Urinary bladder (tissue), 4 donors: ENCODE results near the gene BHLHE23. TPM values are rescaled to one million over a fixed set of nuclear protein-coding genes. Genes with fewer than 3 reads are reported as not detected.
A peak's percentile ranks its signal among the peaks of the same experiment; 100 is the strongest.

ENCODE experiments used
- DNase-seq: peaks from one replicate; pipeline ENCODE4 v3.0.0-alpha.2; 2015; ENCODE audit errors: extremely low spot score
- H3K27ac ChIP-seq: one replicate; pipeline ENCODE4 v1.5.1; 2013; ENCODE audit warnings: low read depth, mild to moderate bottlenecking, moderate library complexity
- H3K36me3 ChIP-seq: one replicate; pipeline ENCODE4 v1.6.1; 2013; ENCODE audit warnings: mild to moderate bottlenecking, moderate library complexity; ENCODE audit not compliant: insufficient read depth
- H3K4me1 ChIP-seq: one replicate; pipeline ENCODE4 v1.6.1; 2013; ENCODE audit warnings: mild to moderate bottlenecking, moderate library complexity; ENCODE audit not compliant: insufficient read depth
- H3K4me3 ChIP-seq: one replicate; pipeline ENCODE4 v1.5.1; 2013; ENCODE audit warnings: low read depth, low read length
- WGBS: extraction: QIAGEN DNeasy Blood & Tissue Kit; methylation state at CpG from one replicate; pipeline ENCODE4 v1.1.7; 2013; 5-methylcytosine and 5-hydroxymethylcytosine counted together
- polyA plus RNA-seq: library from polyadenylated mRNA; stranded (reverse); fragments of 200-250 nt; gene quantifications from one replicate; pipeline ENCODE4 v1.2.3, GENCODE V29; 2013
- total RNA-seq: library from RNA; depleted of rRNA; stranded (reverse); fragments of >200 nt; gene quantifications from one replicate; pipeline ENCODE4 v1.2.3, GENCODE V29; 2014
- donor health status: healthy with polysubstance abuse.
- donor health status: healthy.

The BHLHE23 gene
- total and polyA plus RNA-seq, 2 donors, result 0.26 TPM; not detected in 1

DNA sequence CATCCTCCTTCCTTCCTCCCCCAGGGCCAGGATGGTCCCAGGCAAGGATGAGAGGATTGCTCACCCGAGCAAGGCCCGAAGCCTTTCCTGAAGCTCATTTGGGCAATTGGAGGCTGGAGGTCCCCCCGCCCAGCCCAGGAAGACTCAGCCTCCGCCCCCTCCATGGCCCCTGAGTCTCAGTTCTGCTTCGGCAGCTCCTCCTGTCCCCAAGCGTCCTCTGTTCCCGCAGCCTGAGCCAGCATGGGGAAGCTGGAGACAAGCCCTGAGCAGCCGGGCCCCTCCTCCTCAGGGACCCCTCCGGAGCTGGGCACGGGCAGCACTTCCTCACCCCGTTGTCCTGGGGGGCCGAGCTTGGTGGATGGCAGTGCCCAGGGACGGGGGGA, 28.2 kb downstream of the BHLHE23 start:
- no peak overlapping the region for H3K27ac ChIP-seq
- 52% methylated on average over 13 of the region's 13 CpGs for WGBS
- no peaks in the 10 kb centered on the region for H3K4me1 ChIP-seq
- no peak overlapping the region for H3K4me3 ChIP-seq
- H3K36me3 ChIP-seq, result no peaks in the 10 kb centered on the region
- no peak for DNase-seq

DNA sequence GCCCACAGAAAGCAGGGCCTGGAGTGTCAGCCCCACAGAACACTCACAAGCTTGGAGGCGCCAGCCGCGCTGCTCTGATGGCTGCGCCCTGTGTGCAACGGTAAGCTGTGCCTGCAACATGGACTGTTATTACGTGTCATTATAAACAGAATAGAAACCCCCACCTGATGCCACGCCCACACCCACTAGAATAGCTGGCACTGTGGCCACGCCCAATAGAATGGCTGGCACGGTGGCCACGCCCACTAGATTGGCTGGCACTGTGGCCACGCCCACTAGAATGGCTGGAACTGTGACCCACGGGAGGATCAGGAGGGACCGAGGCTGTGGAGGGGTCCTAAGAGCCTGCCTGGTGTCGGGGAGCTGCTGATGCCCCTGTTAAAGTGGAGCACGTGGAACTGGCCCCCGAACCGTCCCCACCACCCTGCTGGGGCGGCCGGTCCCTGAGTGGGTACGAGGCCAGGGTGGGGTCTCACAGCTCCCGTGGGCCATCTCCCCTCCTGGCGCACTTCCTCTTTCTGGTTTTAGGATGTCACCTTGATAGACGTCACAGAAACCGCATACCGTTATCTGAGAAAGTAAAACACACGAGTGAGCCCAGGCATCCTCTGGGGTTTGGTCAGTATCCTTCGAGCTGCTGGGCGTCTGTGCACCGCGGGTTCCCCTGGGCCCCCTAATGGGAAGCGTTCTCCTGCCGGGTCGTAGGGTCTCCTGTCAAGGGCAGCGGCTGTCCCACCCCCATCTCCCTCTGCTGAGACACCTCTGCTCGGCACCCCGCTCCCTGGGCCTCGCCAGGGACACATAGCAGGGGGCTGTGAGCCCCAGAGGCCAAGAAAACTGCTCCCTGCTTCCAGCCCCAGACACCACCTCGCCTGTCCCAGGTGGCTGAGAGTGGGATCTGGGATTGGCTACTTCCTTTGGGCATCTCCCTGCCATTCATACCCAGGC, 28.9 kb downstream of the BHLHE23 start:
- WGBS, result 63% methylated on average over 38 of the region's 38 CpGs
- no peaks in the 10 kb centered on the region for H3K36me3 ChIP-seq
- H3K4me1 ChIP-seq, result no peaks in the 10 kb centered on the region
- DNase-seq, result no peak
- no peak overlapping the region for H3K27ac ChIP-seq
- H3K4me3 ChIP-seq, result no peak overlapping the region

DNA sequence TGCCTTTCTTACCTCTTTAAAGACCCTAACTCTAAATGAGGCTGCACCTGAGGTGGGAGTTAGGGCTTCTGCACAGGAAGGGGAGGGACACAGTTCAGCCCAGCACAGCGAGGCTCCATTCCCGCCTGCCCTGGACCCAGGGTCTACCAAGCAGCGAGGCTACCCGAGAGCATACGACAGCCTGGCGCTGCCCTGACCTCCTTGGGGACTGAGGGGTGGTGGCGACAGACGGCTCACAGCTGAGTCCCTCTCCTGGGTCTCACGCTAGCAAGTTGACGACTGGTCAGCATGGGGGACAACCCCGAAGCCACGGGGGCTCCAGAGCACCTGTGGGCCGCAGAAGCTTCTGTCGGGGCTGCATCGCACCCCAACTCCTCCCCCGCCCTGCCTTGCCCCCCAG, 29.9 kb downstream of the BHLHE23 start:
- H3K4me3 ChIP-seq, result no peak overlapping the region
- WGBS, result 77% methylated on average over 16 of the region's 16 CpGs
- no peaks in the 10 kb centered on the region for H3K36me3 ChIP-seq
- no peak overlapping the region for H3K27ac ChIP-seq
- H3K4me1 ChIP-seq, result no peaks in the 10 kb centered on the region
- DNase-seq, result no peak

DNA sequence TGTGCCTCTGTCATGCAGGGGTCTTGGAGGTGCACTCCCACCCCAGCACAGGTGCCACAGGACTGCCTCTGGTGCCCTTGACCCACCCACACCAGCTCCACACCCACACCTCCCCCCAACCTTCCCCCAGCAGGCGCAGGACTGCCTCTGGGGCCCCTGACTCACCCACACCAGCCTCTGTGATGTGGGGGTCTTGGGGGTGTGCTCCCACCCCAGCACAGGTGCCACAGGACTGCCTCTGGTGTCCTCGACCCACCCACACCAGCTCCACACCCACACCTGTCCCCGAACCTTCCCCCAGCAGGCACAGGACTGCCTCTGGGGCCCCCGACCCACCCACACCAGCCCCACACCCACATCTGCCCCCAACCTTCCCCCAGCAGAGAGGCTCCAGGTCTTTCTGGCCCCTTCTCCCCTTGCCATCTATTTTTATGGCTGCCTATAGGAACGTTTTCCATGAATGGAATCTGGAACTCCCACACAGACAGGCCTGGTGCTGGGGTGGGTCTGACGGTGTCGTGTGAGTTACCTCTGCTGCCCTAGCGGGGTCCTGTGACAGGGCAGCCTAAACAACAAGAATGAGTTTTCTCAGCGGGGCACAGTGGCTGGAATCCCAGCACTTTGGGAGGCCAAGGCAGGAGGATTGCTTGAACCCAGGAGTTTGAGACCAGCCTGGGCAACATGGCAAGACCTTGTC, 30.8 kb downstream of the BHLHE23 start:
- DNase-seq, result no peak
- Histone ChIP-seq H3K27ac (no peak overlapping the region), H3K4me3 (no peak overlapping the region), H3K36me3 (no peaks in the 10 kb centered on the region), H3K4me1 (no peaks in the 10 kb centered on the region)
- 50% methylated on average over 9 of the region's 9 CpGs for WGBS

DNA sequence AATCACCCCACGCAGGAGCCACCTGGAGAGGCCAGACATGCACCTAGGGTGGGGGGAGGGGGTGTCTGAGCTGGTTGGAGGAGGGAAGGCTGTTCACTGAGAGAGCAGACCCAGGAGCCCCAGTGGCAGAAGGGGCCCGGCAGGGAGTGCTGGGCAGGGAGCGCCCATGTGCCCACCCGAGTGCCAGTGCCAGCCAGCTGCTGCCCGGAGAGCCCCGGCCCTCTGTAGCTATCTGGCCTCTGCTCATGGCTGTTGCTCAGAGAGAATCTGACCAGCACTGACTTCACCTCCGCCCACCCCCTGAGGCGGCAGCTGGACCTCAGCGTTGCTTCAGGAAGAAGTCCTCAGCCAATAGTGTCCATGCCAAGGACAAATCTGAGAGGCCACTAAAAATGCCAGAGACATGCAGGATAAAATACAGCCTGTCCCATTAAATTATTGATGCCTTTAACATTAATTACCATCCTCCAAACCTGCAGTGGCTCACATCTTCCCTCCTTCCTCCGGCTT, 31.5 kb downstream of the BHLHE23 start:
- H3K36me3 ChIP-seq, result no peaks in the 10 kb centered on the region
- no peak overlapping the region for H3K4me3 ChIP-seq
- no peak overlapping the region for H3K27ac ChIP-seq
- 51% methylated on average over 10 of the region's 10 CpGs for WGBS
- no peaks in the 10 kb centered on the region for H3K4me1 ChIP-seq
- DNase-seq, result no peak

DNA sequence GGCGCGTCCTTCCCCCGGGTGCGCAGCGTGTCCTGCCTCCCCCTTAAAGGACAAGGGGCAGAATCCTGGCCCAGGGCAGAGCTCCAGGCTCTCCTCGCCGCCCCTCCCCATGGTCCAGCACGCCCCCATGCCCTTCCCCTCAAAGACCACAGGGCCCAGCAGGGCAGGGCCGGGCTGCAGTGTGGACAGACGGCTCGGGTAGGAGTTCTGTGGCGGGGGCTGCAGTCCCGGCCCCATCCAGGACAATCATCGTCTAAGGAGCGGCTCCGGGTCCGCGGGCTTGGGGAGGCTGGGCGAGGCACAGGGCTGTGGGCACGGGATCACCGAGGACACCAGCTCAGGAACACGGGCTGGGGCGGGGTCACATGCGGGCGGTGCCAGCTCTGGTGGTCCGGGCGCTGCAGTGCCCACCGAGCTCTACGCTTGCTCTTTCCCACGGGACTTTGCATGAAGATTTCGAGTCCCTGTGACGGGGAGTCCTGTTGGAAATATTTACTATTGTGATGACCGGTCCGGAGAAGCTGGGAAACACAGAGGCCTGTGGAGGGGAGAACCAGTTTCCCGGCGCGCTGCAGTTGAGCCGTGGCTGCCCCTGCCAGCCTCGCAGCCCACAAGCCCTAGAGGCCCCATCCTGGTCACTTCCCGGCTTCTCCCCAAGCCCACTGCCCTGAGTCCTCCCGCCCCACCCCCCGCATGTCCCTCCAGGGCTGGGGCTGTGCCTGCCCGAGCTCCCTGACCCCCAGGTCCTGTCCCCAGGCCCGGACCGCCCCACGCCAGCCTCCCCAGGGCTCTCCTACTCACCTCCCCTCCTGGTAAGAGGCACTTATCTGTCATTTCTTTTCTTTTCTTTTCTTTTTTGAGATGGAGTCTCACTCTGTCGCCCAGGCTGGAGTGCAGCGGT, 33.7 kb downstream of the BHLHE23 start:
- no peaks in the 10 kb centered on the region for H3K4me1 ChIP-seq
- no peak for DNase-seq
- WGBS, result 14% methylated on average over 48 of the region's 48 CpGs
- no peaks in the 10 kb centered on the region for H3K36me3 ChIP-seq
- no peak overlapping the region for H3K4me3 ChIP-seq
- no peak overlapping the region for H3K27ac ChIP-seq

DNA sequence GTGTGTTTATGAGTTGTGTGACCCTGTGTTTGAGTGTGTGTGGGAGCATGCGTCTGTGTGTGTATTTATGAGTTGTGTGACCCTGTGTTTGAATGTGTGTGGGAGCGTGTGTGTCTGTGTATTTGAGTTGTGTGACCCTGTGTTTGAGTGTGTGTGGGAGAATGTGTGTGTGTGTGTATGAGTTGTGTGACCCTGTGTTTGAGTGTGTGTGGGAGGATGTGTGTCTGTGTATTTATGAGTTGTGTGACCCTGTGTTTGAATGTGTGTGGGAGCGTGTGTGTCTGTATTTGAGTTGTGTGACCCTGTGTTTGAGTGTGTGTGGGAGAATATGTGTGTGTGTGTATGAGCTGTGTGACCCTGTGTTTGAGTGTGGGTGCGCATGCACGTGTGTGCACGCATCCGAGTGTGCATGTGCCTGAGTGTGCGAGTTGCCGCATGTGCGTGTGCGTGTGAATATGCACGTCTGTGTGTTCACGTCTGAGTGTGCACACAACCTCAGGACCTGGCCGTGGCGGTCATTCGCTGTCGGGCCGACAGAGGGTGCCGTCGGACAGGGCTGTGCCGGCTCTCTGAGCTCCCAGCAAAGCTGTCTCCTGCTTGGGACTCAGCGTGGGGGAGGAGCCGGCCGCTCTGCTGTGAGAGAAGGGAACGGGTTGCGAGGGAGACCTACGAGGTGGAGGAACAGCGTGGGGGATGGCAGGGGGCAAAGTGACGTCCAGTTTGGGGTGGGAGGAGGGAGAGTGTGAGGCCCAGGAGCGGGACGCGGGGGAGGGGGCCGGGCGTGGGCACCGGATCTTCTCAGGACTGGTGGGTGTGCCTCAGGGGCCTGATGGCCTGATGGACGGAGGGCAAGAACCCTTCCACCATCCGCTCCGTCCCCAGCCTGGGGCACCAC, 34.6 kb downstream of the BHLHE23 start:
- no peaks in the 10 kb centered on the region for H3K36me3 ChIP-seq
- 5% methylated on average over 38 of the region's 38 CpGs for WGBS
- H3K4me1 ChIP-seq, result no peaks in the 10 kb centered on the region
- H3K27ac ChIP-seq, result no peak overlapping the region
- DNase-seq, result peak; percentile 62
- H3K4me3 ChIP-seq, result no peak overlapping the region

DNA sequence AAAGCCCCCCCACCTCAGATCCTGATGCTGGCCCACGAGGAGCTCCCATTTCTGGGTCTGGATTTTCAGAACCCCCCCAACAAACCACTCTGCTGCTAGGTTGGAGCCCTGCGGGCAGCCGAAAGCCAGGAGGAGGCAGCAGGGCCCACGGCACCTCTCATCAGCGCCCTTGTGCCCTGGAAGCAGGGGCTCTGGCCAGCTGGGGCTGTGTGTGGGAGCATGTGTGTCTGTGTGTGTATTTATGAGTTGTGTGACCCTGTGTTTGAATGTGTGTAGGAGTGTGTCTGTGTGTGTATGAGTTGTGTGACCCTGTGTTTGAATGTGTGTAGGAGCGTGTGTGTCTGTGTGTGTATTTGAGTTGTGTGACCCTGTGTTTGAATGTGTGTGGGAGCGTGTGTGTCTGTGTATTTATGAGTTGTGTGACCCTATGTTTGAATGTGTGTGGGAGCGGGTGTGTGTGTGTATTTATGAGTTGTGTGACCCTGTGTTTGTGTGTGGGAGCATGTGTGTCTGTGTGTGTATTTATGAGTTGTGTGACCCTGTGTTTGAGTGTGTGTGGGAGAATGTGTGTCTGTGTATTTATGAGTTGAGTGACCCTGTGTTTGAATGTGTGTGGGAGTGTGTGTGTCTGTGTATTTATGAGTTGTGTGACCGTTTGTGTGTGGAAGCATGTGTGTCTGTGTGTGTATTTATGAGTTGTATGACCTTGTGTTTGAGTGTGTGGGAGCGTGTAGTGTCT, 35.4 kb downstream of the BHLHE23 start:
- H3K36me3 ChIP-seq, result no peaks in the 10 kb centered on the region
- DNase-seq, result no peak
- WGBS, result 82% methylated on average over 10 of the region's 10 CpGs

DNA sequence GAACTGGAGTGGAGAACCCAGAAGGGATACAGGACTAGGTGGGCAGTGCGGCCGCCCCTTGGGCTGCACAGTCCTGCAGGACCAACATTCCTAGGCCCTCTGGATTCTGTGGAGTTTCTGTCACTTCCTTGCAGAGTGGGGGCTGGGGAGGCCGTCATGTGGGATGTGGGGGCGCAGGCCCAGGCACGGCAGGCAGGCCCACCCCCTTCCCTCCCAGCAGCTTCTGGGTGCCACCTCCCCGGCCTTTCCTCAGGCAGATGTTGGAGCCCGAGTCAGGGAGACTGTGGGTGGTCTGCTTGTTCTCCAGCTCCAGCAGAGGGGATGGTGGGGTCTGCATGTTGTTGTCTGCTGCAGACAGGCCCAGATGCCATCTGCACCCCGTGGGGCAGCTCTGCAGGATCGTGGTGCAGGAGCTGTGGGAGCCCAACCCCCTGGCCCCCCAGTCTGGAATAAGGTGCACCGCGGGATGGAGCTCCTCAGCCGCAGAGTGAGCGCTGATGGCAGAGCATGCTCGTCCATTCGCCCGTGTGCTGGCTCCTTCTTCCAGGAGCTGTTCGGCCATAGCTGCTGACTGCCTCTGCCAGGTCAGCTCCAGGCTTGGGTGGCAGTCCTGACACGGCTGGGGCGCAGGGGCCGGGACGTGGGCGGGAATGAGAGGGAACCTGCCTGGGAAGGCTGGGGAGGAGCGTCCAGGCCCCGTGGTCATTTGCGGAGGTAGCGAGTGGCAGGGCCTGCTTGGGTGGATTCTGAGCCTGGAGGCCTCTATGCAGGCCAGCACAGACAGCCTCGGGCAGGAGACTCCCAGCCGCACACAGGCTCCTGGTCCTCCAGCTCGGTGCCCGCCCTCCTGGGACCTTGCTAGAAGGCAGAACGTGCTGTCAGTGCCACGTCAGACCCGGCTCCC, 36.2 kb downstream of the BHLHE23 start:
- DNase-seq, result no peak
- Histone ChIP-seq H3K4me1 (no peaks in the 10 kb centered on the region), H3K36me3 (no peaks in the 10 kb centered on the region), H3K4me3 (no peak overlapping the region), H3K27ac (no peak overlapping the region)
- 43% methylated on average over 33 of the region's 33 CpGs for WGBS

More for the DNA sequence above, 35.4 kb downstream of the BHLHE23 start:
- no peak overlapping the region for H3K4me3 ChIP-seq
- H3K4me1 ChIP-seq, result no peaks in the 10 kb centered on the region
- no peak overlapping the region for H3K27ac ChIP-seq

DNA sequence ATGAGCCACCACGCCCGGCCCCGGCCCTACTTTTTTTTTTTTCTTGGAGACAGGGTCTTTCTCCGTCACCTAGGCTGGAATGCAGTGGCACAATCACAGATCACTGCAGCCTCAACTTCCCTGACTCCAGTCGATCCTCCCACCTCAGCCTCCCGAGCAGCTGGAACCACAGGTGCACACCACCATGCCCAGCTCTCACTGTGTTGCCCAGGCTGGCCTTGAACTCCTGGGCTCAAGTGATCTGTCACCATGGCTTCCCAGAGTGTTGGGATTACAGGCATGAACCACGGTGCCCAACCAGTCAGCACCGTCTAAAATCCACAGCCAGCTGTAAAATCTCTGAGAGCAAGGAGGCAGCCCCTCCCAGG, 36.8 kb downstream of the BHLHE23 start:
- H3K4me3 ChIP-seq, result no peak overlapping the region
- H3K27ac ChIP-seq, result no peak overlapping the region
- DNase-seq, result no peak
- H3K4me1 ChIP-seq, result no peaks in the 10 kb centered on the region
- 76% methylated on average over 8 of the region's 8 CpGs for WGBS
- no peaks in the 10 kb centered on the region for H3K36me3 ChIP-seq

DNA sequence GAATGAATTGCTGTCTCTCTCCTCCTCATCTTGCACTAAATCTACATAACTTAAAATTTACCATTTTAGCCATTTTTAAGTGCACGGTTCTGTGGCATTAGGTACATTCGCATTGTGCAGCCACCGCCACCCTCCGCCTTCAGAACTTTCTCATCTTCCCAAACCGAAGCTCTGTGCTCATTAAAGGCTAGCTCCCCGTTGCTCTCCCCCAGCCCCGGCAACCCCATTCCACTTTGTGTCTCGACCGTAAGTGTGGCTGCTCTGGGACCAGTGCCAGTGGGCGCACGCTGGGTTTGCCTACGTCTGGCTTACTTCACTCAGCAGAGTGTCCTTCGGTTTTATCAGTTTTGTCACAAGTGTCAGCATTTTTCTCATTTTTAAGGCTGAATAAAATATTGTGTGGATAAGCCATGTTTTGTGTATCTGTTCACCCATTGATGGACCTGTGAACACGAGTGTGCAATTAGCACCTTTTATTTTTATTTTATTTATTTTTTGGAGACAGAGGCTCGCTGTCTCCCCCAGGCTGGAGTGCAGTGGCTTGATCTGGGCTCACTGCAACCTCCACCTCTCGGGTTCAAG, 37.5 kb downstream of the BHLHE23 start:
- Histone ChIP-seq H3K4me3 (no peak overlapping the region), H3K36me3 (no peaks in the 10 kb centered on the region), H3K27ac (no peak overlapping the region), H3K4me1 (no peaks in the 10 kb centered on the region)
- no peak for DNase-seq
- 45% methylated on average over 16 of the region's 16 CpGs for WGBS
